Adrenal gland (tissue), 12 donors: ENCODE measurements around the gene HOXD12. TPM values are rescaled to one million over a fixed set of nuclear protein-coding genes. Genes with fewer than 3 reads are reported as not detected.

Experiments used
- DNase-seq, 7 donors: peaks; one replicate each; pipeline ENCODE4 v3.0.0-alpha.2; 2019 to 2020
- H3K27ac ChIP-seq, 5 donors: fragments of 200-600 bp; sonication (generic) in 4 of 5; 1 replicate in 3 of 5; 2 replicates in 2 of 5; pipeline versions ENCODE4 v1.5.1 to v1.8.0; 2016 to 2020; ENCODE audit warnings: mild to moderate bottlenecking in 1 of 5
- H3K27me3 ChIP-seq: fragments of 200-600 bp; 2 replicates; pipeline ENCODE4 v1.8.0; 2021
- H3K36me3 ChIP-seq, 2 donors: fragments of 200-600 bp; replicated peaks in 1 of 2; 1 replicate in 1 of 2; 2 replicates in 1 of 2; pipeline versions ENCODE4 v1.5.1 to v1.8.0; 2018 to 2022
- H3K4me1 ChIP-seq, 2 donors: fragments of 200-600 bp; replicated peaks in 1 of 2; 1 replicate in 1 of 2; 2 replicates in 1 of 2; pipeline versions ENCODE4 v1.5.1 to v1.8.0; 2018 to 2021
- H3K4me3 ChIP-seq, 4 donors: fragments of 200-600 bp; sonication (generic) in 3 of 4; one replicate each; pipeline ENCODE4 v1.5.1; 2016 to 2018
- H3K9me3 ChIP-seq, 3 donors: fragments of 200-600 bp; sonication (generic) in 1 of 3; replicated peaks in 1 of 3; 1 replicate in 2 of 3; 2 replicates in 1 of 3; pipeline versions ENCODE4 v1.5.1 to v1.8.0; 2016 to 2021
- POLR2A ChIP-seq, 2 donors: fragments of 450-650 bp; IDR thresholded peaks; one replicate each; pipeline ENCODE4 v1.6.1; 2017; ENCODE audit warnings: antibody characterized with exemption in 2 of 2, mild to moderate bottlenecking in 2 of 2, moderate library complexity in 1 of 2
- WGBS, 4 donors: extraction: QIAGEN DNeasy Blood & Tissue Kit in 2 of 4; methylation state at CpG; one replicate each; pipeline versions ENCODE4 v1.1.5 to v1.1.7; 2013 to 2017; 5-methylcytosine and 5-hydroxymethylcytosine counted together
- intact Hi-C, 2 donors: fragments of 100-400 bp; cut with DNase I; formaldehyde crosslinking; loops; one replicate each; pipeline versions ENCODE4 v1.14.1 to v1.15.0; 2022 to 2023
- polyA plus RNA-seq, 3 donors: library from polyadenylated mRNA; stranded (reverse); fragments of 200-250 nt in 2 of 3; fragments of 350-450 nt in 1 of 3; fragmentation: Illumina TruSeq in 1 of 3; extraction: RNeasy Lipid Tissue Mini Kit (QIAGEN cat#74804) in 1 of 3; gene quantifications; one replicate each; pipeline ENCODE4 v1.2.3, GENCODE V29; 2013 to 2014
- total RNA-seq, 9 donors: library from RNA; depleted of rRNA in 4 of 9; stranded (reverse); fragments of >200 nt in 4 of 9; fragments of 120-200 nt in 1 of 9; fragmentation: NEBNext Ultra II Directional in 1 of 9; extraction: Animal tissue kit (Norgen Biotek cat#: 25700) in 1 of 9; gene quantifications; one replicate each; pipeline versions ENCODE4 v1.1.0 to v1.2.4, GENCODE V29; 2013 to 2023
- TF ChIP-seq, protein P1 (sequence below), 6 experiments: fragments of 450-650 bp in 4 of 6; fragments of 200-600 bp in 2 of 6; sonication (generic) in 1 of 6; IDR thresholded peaks; 1 replicate in 5 of 6; 2 replicates in 1 of 6; pipeline versions ENCODE4 v1.5.1 to v1.8.0; 2016 to 2021; ENCODE audit warnings: antibody characterized with exemption in 6 of 6, mild to moderate bottlenecking in 2 of 6, moderate library complexity in 1 of 6
- donor health status: healthy with polysubstance abuse.
- donor health status: Bipolar disorder and iron deficiency.
- donor health status: DM: yes; HTN: yes; CAD: no.
- donor health status: DM: no; HTN: no; CAD: no.
- donor health status: DM: no; HTN: no; CAD: no.
- donor health status: DM: yes; HTN: yes; CAD: no.

HOXD12 gene
- total and polyA plus RNA-seq, 12 donors = not detected

GRCh38 chr2:176093145-176093897, 6.3 kb upstream of the HOXD12 start:
- intact Hi-C loops = loop anchor here in 1 of 2 donors (5.0 to 10.0 kb wide), 2 partner anchors 726 to 839 kb away; no protein-coding TSS in a partner anchor
- Histone ChIP-seq H3K4me3 (peak overlapping the region in 1 of 4 donors; percentile 41), H3K27me3 (peaks cover 97% of the 10 kb centered on the region), H3K36me3 (no peaks in the 10 kb centered on the region), H3K27ac (no peak overlapping the region), H3K9me3 (no peaks in the 10 kb centered on the region), H3K4me1 (peaks cover under 1 to 27% of the 10 kb centered on the region in 2 donors)
- DNase-seq = no peak
- WGBS, 4 donors = 5 to 9% (median 7%) methylated on average over 22 to 53 of the region's 53 CpGs
- no peak for TF ChIP-seq POLR2A (IDR thresholded peaks at IDR 0.05)
- TF ChIP-seq, protein P1, sequence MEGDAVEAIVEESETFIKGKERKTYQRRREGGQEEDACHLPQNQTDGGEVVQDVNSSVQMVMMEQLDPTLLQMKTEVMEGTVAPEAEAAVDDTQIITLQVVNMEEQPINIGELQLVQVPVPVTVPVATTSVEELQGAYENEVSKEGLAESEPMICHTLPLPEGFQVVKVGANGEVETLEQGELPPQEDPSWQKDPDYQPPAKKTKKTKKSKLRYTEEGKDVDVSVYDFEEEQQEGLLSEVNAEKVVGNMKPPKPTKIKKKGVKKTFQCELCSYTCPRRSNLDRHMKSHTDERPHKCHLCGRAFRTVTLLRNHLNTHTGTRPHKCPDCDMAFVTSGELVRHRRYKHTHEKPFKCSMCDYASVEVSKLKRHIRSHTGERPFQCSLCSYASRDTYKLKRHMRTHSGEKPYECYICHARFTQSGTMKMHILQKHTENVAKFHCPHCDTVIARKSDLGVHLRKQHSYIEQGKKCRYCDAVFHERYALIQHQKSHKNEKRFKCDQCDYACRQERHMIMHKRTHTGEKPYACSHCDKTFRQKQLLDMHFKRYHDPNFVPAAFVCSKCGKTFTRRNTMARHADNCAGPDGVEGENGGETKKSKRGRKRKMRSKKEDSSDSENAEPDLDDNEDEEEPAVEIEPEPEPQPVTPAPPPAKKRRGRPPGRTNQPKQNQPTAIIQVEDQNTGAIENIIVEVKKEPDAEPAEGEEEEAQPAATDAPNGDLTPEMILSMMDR (IDR thresholded peaks at IDR 0.05) = no peak

DNA sequence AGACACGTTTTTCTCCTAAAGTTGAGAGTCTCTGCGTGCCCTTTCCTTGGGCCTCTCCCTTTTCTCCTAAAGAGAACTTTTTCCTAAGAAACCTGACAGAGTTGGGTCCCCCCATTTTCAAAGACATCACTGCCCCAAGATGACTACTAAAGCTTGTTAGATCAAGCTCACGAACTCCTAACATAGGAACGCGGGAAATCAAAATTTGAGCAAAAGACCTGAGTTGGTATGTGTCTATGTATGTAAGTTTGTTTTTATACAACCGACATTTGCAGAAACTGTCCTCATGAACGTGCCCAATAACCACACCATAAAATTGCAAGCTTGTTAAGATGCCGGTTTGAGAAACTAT, 5.7 kb upstream of the HOXD12 start:
- no peaks in the 10 kb centered on the region for H3K9me3 ChIP-seq
- H3K27ac ChIP-seq = no peak overlapping the region
- intact Hi-C loops = loop anchor here in 1 of 2 donors (5.0 to 10.0 kb wide), 2 partner anchors 727 to 839 kb away; no protein-coding TSS in a partner anchor
- 11 to 15% (median 13%) methylated on average over 8 of the region's 8 CpGs for WGBS, 4 donors
- no peak overlapping the region for H3K4me3 ChIP-seq
- DNase-seq = no peak
- peaks cover 97% of the 10 kb centered on the region for H3K27me3 ChIP-seq
- no peaks in the 10 kb centered on the region for H3K36me3 ChIP-seq
- TF ChIP-seq, protein P1 (IDR thresholded peaks at IDR 0.05) = no peak
- no peak for TF ChIP-seq POLR2A (IDR thresholded peaks at IDR 0.05)
- H3K4me1 ChIP-seq = peaks cover 0 to 25% of the 10 kb centered on the region in 2 donors

- intact Hi-C loops = loop anchor here in 1 of 2 donors (5.0 to 10.0 kb wide), 2 partner anchors 727 to 840 kb away; no protein-coding TSS in a partner anchor
- Histone ChIP-seq H3K4me1 (peaks cover 0 to 25% of the 10 kb centered on the region in 2 donors), H3K27me3 (peaks cover 98% of the 10 kb centered on the region), H3K27ac (no peak overlapping the region), H3K9me3 (no peaks in the 10 kb centered on the region), H3K4me3 (no peak overlapping the region), H3K36me3 (no peaks in the 10 kb centered on the region)
- WGBS, 4 donors = 8 to 17% (median 10%) methylated on average over 12 of the region's 12 CpGs
- TF ChIP-seq, protein P1 (IDR thresholded peaks at IDR 0.05) = no peak
- no peak for TF ChIP-seq POLR2A (IDR thresholded peaks at IDR 0.05)
- DNase-seq = no peak
Measured at GRCh38 chr2:176094349-176094748, 5.2 kb upstream of the HOXD12 start.

- intact Hi-C loops = loop anchor here in 1 of 2 donors (10.0 kb wide), 1 partner anchor 841 kb away; no protein-coding TSS in a partner anchor
- peaks cover 0 to 25% of the 10 kb centered on the region in 2 donors for H3K4me1 ChIP-seq
- 16 to 22% (median 17%) methylated on average over 5 of the region's 5 CpGs for WGBS, 4 donors
Measured at GRCh38 chr2:176095421-176095820, 4.2 kb upstream of the HOXD12 start.

More at GRCh38 chr2:176095421-176095820, 4.2 kb upstream of the HOXD12 start:
- Histone ChIP-seq H3K9me3 (no peaks in the 10 kb centered on the region), H3K4me3 (no peak overlapping the region), H3K27me3 (peaks cover 99% of the 10 kb centered on the region), H3K36me3 (no peaks in the 10 kb centered on the region), H3K27ac (no peak overlapping the region)
- TF ChIP-seq, protein P1 (IDR thresholded peaks at IDR 0.05) = no peak
- TF ChIP-seq POLR2A (IDR thresholded peaks at IDR 0.05) = no peak
- DNase-seq = no peak
